HG03108 (cell line): ENCODE measurements around the gene CAB39.
A peak's percentile ranks its signal among the peaks of the same experiment; 100 is the strongest.

Experiments
- ATAC-seq: cut with Tn5 transposase; IDR thresholded peaks from one replicate; pipeline ENCODE4 v1.9.1; 2021; ENCODE audit warnings: moderate library complexity; ENCODE audit not compliant: unreplicated experiment

CAB39 gene

DNA sequence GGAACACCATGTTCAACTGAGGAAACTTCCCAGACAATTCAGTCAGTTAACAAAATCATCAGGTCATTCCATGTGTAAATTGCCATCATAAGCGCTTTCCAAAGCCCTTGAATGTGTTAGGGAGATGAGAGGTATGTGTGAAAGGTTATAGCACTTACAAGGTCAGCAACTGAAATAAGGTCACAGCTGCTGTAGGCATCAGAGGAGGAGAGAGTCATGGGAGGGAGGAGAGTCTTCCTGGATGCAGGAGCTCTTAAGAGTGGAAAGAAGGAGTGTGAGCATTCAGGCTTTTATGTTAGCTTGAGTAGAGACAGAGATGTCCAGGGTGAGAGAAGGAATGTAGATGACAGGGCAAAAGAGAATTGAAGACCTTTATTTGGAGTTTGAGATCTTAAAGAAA is 67.0 kb downstream of the CAB39 start:
- ATAC-seq = no peak

DNA sequence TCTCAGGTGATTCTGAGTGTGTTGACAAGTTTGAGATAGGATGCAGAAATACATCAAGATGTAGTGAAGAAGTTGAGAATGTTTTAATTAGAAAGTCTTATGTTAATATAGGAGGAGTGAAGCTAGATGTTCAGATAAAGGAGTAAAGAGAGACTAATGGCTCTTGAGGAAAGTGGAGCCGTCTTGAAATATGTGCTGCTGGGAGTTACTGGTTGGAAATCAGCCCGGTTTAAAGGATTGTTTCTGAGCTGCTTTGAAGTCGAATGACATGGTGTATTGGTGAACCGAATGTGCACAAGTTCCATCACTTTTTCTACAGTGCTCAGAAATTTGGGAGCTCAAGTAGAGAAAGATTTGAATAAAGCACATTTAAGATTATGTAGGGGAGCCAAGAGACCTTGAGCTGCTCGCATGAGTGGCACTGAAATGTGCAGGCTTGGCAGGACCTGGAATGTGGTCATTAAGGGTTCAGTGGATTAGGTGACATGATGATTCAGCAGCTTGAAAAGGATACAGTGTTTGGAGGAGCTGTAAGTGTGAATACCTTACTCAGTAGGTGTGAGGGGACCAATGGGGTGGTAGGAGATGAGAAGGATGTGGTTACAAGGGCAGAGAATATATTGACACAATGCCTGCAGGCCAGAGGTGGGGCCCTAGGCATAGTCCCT is 68.6 kb downstream of the CAB39 start:
- no peak for ATAC-seq

DNA sequence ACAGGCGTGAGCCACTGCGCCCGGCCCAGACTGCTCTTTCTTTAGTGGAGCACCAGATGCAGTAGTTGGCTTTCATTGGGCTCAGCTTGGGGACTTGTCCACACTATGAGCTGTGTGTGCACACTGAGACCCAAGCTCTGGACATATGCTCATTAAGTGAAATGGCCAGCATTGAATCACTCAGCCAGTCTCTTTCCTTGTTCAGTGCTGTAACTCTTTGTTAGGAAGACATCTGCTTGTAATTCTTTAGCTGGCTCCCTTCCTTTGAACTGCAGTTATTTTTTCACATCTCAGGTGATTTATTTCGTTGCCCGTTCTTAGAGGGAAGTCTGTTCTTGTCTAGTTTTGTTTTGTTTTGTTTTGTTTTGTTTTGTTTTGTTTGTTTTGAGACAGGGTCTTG is 70.5 kb downstream of the CAB39 start:
- no peak for ATAC-seq

DNA sequence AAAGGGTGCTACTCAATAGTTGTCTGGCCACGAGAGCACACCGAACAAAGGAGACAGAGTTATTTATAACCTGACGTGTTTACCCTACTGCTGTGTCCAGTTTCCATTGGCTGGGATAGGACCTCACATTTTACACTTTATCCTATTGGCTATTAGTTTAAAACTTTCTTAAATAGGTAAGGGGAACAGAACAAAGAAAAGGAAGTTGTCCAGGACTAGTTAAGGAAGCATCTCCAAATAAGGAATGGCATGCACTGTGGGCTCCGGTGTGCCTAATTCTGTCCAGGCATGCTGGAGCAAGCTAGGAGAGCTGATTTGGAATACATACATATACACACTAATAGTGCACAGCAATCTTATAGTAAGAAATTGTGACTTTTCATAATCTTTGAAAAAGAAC is 72.2 kb downstream of the CAB39 start:
- no peak for ATAC-seq

DNA sequence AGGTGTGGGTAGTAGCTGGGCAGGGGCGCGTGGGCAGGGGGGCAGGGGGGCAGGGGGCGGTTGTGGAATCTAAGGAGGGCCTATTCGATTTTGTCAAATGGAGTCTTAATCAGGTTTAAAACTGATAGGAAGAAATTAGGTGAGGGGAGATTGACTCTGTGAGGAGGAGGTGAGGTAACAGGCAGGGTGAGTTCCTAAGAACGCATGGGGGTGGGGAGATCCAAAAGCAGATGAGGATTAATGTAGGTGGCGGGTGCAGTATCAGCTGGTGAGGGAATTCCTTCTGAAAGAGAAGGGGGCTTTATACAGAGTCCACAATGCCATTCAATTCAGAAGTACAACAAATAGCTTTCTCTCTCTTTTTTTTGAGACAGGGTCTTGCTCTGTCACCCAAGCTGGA is 72.7 kb downstream of the CAB39 start:
- no peak for ATAC-seq

DNA sequence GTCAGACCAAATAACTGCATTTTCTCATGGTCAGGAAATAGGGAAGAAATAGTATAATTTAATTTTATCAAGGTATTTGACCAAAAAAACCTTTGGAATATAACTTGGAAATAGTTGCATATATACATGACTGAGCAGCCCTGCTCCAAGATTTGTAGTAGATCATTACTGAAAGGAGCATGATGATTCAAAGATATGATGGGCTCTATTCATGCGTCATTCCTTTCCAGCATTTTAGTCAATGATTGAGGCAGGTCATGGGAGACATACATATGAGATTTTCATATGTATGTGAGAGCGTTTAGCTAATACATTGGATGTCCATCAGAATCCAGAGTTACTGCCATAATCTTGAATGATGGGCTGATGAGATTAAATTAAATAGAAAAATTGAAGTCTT is 74.5 kb downstream of the CAB39 start:
- no peak for ATAC-seq

DNA sequence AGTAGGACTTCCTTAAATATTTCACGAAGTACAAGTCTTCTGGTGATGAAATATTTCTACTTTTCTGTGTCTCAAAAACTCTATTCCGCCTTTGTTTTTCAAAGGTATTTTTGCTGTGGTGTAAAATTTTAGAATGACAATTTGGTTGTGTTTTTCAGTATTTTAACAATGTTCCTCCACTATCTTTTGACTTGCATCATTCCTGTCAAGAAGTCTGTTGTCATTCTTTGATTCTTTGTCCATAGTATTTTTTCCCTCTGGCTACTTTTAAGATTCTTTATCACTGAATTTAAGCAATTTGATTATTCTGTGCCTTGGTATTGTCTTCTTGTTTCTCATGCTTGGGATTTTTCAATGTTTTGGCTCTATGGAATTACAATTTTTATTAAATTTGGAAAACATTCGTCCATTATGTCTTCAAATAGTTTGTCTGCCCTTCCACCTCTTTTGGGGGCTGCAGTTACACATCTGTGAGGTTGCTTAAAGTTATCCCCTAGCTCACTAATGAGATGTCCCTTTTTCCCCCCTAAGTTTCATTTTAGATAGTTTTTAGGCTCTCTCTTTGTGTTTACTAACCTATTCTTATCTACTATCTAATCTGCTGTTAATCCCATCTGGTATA is 76.0 kb downstream of the CAB39 start:
- no peak for ATAC-seq

DNA sequence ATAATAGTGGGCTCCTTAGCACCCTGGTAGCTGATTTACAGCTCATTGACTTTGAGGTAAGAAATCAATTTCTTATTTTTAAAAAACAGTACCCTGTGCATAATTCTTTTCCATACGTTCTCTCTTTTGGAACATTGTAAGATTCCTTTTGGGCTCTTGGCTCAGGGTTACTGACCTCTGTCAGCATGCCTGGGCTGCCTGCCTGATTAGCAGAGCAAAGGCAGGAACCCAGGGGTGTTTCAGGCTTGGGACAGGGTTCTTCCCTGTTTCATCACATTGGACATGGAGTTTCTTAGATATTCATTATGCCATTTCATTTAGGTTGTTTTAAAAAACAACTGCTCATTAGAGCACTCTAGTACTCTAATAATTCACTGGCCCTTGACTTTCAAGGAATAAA is 78.3 kb downstream of the CAB39 start:
- no peak for ATAC-seq

DNA sequence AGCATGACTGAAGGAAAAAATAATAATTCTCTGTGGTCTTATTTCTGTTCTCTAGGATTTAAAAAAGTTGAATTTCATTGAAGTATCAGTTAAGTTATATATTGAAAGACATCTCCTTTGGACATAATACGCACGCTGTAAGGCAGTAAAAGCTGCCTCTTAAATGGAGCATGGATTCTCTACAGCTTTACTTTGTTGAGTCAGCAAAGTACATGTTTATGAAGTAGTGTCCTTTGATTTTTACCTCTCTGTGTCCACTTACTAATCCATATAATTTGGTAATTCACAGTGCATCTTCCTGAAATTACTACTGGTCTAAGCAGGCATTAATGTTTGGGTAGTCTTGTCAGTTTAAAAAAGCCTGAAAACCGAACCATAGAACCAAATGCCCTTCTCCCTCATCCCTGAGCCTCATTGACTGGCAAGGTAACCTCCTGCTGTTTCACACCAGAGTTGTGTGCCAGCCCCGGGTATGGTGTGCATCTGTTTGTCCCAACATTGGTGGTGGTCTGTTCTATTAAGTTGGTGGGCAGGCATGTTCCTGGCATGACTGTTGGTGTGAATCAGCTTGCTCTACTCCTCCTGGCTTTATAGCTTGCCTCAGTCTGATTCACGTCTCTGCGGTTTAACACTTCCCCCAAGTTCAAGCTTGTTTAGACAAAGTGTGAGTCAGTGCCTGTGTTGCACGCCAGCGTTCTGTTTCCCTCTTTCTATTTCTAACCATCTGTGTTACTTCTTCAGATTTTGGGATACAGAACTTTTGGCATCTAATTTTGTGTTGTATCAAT is 81.1 kb downstream of the CAB39 start:
- ATAC-seq = peak; percentile 64

DNA sequence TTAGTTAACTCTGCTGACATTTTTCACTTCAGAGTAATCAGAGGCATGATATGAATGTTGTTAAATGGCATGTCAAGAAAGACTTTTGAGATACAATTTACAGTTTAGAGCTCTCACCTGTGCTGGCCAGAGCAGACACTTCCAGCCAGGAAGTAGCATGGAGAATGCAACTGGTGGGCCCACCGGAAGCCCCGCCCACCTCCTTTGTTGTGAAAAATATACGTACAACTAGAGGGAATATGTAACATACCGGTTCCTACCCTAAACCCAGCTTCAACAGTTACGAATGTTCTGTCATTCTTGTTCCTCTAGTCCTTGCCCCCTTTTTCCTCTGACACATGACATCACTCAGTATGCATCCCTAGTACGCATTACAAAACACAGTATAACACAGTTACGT is 81.9 kb downstream of the CAB39 start:
- ATAC-seq = no peak

DNA sequence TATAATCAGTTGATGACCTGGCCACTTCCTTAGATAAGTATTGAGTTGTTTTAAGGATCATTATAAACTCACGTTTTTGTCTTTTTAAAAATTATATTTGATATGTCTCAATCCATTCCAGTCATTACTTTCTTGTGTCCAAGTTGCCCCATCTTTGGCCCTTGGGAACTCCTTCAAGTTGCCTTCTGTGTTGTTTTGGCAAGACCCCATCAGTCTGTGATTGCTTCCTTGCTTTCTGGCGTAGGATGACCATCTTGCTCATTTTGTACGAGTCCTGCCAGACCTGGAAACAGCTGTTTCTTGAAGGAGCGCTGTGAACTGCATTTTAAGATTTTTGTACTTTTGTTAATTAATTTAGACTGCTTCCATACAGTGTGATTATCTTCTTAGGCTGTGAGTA is 83.2 kb downstream of the CAB39 start:
- no peak for ATAC-seq

DNA sequence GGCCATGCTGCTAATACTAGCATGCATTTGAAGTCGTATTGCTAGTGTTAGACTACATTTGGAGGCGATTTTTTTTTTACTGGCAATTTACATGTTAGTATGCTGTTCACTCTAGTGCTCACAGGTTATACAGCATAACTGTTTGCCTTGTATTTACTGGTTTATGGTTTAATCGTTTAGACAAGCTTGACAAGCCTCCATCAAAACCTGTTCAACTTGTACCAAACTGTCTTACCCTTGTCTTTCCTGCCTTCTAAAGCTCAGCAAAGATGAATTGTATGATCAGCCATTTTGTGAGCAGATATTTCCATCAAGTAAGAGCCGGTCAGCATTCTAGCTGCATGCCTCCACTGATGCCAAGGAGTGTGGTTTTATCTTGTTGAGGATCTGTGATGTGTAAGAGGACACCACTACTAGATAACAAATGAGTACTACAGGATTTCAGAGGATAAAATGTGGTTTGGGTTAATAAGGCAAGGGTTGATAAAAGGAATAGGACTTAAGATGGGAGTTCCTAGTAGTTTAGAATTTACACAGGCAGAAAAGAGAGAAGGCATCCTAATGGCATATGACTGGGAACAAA is 83.7 kb downstream of the CAB39 start:
- no peak for ATAC-seq

DNA sequence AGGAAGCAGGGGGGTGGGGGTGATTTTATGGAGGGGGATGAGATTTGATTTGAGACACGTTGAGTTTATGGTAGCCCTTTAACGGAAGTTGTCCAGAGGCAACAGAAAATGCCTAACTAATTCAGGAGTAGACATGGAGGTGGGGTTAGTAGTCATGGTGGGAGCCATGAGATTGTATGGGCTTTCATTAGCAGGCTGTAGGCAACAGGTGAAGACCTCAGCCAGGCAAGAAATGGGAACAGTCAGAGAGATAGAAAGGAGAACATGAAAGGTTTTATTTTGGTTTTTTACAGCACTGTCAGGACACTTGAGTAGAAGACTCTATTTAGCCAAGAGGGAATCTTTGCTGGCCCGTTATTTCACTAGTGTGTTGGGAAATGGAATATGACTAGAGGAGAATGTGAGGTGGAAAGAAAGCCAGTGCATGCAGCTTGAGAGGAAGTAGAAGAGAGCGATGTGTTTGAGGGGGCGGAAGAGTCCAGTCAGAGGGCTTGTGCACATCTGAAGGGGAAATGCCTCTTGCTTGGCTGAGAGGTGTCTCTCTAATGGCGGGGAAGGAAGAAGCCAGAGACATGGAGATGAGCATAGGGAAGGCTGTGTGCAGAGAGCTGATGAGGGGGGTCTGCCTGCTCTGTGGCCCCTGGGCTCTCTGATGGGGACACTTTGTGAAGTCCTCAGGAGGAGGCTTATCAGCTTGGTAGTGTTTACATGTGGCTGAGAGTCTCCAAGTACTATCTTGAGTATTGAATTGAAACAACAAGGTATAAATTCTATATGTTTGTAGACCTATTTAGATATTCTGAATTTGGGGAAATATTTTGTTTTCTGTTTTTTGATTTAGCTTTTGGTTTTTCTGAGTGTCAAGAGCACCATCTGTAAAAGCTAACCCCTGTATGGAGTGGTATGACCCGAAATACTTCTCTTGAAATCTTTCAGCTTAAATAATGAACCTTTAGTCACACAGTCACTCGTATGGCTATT is 85.2 kb downstream of the CAB39 start:
- ATAC-seq = peak; percentile 58

DNA sequence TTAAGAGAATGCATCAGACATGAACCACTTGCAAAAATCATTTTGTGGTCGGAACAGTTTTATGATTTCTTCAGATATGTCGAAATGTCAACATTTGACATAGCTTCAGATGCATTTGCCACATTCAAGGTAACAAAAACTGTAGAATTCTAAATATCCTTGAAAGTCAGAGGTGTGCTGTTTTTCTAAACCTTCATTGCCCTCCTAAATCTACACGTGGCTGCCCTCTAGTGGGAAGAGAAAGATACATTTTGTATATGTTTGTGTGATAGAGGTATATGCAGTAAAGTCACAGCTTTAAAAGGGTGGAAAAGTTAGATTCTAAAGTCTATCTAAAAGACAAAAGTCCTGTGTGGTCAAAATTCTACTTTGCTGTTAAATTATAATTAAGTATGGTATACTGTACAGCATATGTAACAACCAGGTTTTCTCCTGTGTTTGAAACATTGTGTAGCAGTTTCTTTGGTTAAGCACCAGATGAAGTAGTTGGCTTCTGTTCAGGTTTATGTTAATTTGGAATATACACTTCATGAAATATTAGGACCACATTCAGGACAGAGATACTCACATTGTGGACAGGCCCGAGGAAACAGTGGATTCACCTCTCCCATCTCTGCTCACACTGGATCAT is 86.2 kb downstream of the CAB39 start:
- ATAC-seq = no peak

DNA sequence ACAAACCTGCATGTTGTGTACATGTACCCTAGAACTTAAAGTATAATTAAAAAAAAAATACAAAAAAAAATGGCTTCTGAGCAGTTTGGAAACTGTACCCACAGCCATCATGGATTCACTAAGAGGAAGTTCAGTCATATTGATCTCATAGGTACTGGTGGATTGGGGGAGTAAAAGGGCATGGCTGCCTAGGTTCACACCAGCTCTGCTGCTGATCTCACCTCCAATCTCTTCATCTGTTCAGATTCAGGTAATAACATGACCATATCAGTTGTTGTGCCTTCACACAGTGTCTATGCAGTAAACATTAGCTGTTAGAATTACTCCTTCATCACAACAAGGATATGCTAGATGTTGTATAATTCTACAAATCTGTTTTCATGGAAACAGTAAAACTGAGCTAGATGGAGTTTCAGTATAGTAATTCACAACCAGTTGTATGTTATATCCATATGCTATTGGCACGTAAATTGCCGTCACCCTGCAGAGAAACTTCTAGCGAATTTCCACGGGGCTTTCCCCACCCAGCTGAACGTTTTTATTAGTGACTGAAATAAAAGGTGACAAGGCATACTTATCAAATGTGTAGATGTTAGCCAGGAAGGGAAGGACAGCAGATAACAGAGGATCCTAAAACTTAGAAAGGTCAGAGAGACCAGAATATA is 92.8 kb downstream of the CAB39 start:
- ATAC-seq = no peak

DNA sequence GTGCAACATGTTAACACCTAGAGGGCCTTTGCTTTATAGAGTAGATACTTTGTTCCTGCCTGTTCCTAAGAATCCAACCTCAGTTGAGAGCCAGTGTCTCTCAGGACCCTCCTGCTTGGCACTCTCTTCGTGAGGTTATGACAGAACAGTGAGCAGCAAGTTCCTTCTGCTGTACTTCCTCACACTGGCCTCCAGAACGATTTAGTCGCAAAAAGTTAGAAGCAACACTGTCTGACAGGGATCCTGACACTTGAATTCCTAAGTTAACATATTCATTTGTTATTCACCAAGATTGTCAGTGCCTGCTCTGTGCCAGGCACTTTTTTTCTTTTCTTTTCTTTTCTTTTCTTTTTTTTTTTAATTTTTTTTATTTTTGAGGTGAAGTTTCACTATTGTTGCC is 95.1 kb downstream of the CAB39 start:
- ATAC-seq = no peak

DNA sequence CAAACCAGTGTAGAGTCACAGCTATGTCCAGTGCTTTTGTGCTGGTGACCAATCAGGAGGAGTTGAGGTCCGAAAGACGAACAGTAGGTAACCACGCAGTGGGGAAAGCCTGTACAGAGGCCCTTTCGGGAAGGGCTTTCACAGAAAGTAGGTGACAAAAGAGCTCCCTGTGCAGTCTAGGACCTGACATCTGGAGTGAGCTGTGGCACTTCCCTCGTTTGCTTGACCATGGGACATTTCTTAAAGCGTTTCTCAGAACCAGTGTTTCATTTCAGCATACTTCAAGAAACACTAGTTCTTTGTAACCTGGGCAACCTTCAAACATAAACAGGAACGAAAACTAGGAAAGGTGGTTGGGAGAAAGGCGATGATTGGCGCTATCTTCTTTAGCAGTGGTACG is 96.4 kb downstream of the CAB39 start:
- no peak for ATAC-seq

DNA sequence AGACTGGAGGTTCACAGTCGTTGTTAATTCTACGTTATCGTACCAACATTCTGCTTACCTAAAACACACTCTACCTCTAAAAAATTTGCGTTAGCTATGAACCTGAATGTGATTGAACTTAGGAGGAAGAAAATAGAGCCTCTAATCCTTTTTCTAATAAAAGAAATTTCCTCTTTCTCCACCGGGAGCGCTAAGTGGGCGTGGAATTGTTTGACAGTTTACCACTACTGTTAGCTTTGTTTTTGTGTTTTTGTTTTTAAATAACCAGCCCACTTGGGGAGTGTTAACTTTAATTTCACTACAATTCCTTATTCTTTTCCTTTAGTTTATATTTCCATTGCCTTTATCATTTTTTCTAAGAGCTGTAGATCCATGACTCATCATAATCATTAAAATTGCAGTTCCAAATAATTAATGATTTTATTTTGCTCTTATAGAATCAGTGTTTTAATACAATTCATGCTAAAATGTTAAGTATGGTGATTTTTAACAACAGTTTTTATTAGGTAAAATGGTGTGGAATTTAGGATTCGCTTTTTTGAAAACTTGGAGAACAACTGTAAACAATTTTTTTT is 97.1 kb downstream of the CAB39 start:
- ATAC-seq = no peak

DNA sequence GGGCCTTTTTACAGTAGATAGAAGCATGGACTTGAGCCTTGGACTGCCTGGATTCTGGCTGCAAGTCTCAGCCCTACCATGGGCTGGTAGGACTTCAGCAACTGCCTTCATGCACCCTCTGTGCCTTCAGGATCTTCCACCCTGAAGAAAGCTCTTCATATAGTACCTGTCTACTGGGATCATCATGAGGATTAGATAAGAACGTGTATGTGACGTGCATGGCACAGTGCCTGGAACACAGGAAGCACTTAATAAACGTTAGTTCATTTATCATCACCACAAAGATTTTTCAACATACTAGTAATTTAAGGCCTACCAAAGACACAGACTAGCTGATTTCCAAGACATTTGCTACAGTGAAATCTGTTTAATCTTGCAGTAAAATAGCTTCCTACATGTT is 98.9 kb downstream of the CAB39 start:
- ATAC-seq = no peak
